GM23338 (cell line): ENCODE data around the gene ASPSCR1.

Source experiments
- EZH2phosphoT487 ChIP-seq: fragments of 200-600 bp; sonication (generic); IDR thresholded peaks from one replicate; pipeline ENCODE4 v1.8.1; 2018; ENCODE audit warnings: antibody characterized with exemption; ENCODE audit not compliant: unreplicated experiment
- POLR2AphosphoS5 ChIP-seq: IDR thresholded peaks from 2 replicates; pipeline ENCODE4 v1.6.1; 2016; ENCODE audit warnings: antibody characterized with exemption, low read depth
- STAT1 ChIP-seq: IDR thresholded peaks from one replicate; pipeline ENCODE4 v1.6.1; 2016; ENCODE audit warnings: antibody characterized with exemption; ENCODE audit not compliant: unreplicated experiment
- TF ChIP-seq, protein P1 (sequence below), 2 experiments: fragments of 200-600 bp in 1 of 2; sonication (generic) in 1 of 2; conservative IDR thresholded peaks; 2 replicates each; pipeline versions ENCODE4 v1.5.1 to v1.6.1; 2016 to 2017; ENCODE audit warnings: antibody characterized with exemption in 2 of 2, low read depth in 2 of 2, mild to moderate bottlenecking in 2 of 2, moderate library complexity in 1 of 2

DNA sequence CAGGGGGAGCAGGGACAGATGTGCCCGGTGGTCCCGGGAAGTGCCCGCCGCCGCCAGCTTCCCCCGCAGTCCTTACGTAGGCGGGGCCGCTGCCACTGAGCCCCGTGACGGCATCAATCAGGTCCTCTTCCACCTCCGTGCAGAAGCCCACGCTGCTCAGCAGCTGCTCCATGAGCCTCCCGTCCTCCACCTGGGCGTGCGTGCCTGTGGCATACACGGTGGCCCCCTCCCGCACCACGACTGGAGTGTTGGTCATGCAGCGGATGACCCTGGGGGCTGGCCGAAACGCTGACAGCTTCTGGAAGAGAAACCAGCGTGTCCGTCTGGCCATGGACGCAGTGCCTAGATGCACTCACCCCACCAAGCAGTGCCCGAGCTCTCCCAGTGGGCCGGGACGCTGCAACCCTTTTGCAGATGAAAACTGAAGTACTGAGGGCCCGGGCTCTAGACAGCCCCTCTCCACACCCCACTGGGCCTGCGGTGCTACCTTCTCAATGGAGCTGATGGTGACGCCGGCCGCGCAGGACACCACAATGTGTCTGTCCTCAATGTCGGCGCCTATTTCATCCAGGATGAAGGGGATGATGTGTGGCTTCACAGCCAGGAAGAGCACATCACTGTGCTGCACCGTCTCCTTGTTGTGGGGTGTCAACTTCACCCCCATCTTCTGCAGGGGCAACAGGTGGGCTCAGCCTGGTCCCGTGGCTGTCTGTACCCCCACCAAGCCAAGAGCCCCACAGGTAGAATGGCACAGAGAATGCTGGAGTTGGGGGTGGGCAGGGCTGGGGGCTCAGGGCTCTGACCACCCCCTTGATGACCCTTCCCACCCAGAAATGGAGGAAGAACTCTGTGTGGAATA is 42.4 kb upstream of the ASPSCR1 start:
- TF ChIP-seq, protein P1, sequence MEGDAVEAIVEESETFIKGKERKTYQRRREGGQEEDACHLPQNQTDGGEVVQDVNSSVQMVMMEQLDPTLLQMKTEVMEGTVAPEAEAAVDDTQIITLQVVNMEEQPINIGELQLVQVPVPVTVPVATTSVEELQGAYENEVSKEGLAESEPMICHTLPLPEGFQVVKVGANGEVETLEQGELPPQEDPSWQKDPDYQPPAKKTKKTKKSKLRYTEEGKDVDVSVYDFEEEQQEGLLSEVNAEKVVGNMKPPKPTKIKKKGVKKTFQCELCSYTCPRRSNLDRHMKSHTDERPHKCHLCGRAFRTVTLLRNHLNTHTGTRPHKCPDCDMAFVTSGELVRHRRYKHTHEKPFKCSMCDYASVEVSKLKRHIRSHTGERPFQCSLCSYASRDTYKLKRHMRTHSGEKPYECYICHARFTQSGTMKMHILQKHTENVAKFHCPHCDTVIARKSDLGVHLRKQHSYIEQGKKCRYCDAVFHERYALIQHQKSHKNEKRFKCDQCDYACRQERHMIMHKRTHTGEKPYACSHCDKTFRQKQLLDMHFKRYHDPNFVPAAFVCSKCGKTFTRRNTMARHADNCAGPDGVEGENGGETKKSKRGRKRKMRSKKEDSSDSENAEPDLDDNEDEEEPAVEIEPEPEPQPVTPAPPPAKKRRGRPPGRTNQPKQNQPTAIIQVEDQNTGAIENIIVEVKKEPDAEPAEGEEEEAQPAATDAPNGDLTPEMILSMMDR (conservative IDR thresholded peaks at IDR 0.05; ENCODE audit: low read depth in 2 of 2), result no peak
- TF ChIP-seq EZH2phosphoT487 (no peak), POLR2AphosphoS5 (no peak; the same call in 1 of the 2 replicates), STAT1 (no peak)
